Prostate gland (tissue), 2 donors: ENCODE measurements around the gene TSPAN18. TPM values are rescaled to one million over a fixed set of nuclear protein-coding genes. Genes with fewer than 3 reads are reported as not detected.

Experiments
- DNase-seq: peaks from one replicate; pipeline ENCODE4 v3.0.0-alpha.2; 2019; ENCODE audit warnings: low spot score
- H3K27ac ChIP-seq, 2 donors: fragments of 200-600 bp; sonication (generic); 2 replicates each; pipeline ENCODE4 v1.5.1; 2017 to 2019
- H3K27me3 ChIP-seq: fragments of 200-600 bp; sonication (generic); replicated peaks from 2 replicates; pipeline ENCODE4 v1.5.1; 2019; ENCODE audit not compliant: insufficient read depth
- H3K36me3 ChIP-seq, 2 donors: fragments of 200-600 bp; sonication (generic); 1 replicate in 1 of 2; 2 replicates in 1 of 2; pipeline versions ENCODE4 v1.5.1 to v1.8.1; 2017 to 2019
- H3K4me1 ChIP-seq: fragments of 200-600 bp; sonication (generic); replicated peaks from 2 replicates; pipeline ENCODE4 v1.5.1; 2019
- H3K4me3 ChIP-seq, 2 donors: fragments of 200-600 bp; sonication (generic); 2 replicates each; pipeline ENCODE4 v1.5.1; 2017 to 2019
- H3K9me3 ChIP-seq: fragments of 200-600 bp; sonication (generic); 2 replicates; pipeline ENCODE4 v1.5.1; 2017
- POLR2A ChIP-seq: fragments of 450-650 bp; IDR thresholded peaks from one replicate; pipeline ENCODE4 v1.6.1; 2016; ENCODE audit warnings: antibody characterized with exemption, mild to moderate bottlenecking
- POLR2AphosphoS5 ChIP-seq: sonication (generic); formaldehyde crosslinking; IDR thresholded peaks from one replicate; pipeline ENCODE4 v1.6.1; 2017; ENCODE audit warnings: antibody characterized with exemption
- WGBS: methylation state at CpG from one replicate; pipeline ENCODE4 v1.1.5; 2018; 5-methylcytosine and 5-hydroxymethylcytosine counted together
- intact Hi-C: fragments of 100-400 bp; cut with DNase I; formaldehyde crosslinking; loops from one replicate; pipeline ENCODE4 v1.14.2; 2022
- total RNA-seq, 2 donors: library from RNA; depleted of rRNA; stranded (reverse); fragments of >200 nt; gene quantifications; one replicate each; pipeline ENCODE4 v1.1.0, GENCODE V29; 2016
- TF ChIP-seq, protein P1 (sequence below), 4 experiments: fragments of 200-600 bp in 2 of 4; fragments of 450-650 bp in 2 of 4; sonication (generic) in 2 of 4; IDR thresholded peaks; 1 replicate in 3 of 4; 2 replicates in 1 of 4; pipeline ENCODE4 v1.5.1; 2016 to 2019; ENCODE audit warnings: antibody characterized with exemption in 4 of 4, mild to moderate bottlenecking in 2 of 4, moderate library complexity in 2 of 4

The TSPAN18 gene
- total RNA-seq, 2 donors from 2014 or later = 4.1 to 6.6 TPM

DNA sequence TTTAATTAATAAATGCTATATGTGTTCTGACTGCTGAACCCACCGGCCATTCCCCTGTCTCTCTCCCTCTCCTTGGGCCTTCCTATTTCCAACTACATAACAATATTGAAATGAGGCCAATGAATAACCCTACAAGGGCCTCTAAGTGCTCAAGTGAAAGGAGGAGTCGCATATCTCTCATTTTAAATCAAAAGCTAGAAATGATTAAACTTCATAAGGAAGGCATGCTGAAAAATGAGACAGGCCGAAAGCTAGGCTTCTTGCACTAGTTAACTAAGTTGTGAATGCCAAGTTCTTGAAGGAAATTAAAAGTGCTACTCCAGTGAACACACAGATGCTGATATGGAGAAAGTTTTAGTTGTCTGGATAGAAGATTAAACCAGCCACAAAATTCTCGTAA, 109.2 kb downstream of the TSPAN18 start:
- 57% methylated on average over 4 of the region's 4 CpGs for WGBS
- Histone ChIP-seq H3K4me1 (no peaks in the 10 kb centered on the region), H3K27ac (peak overlapping the region in 1 of 2 donors; percentile 3), H3K9me3 (no peaks in the 10 kb centered on the region), H3K36me3 (no peaks in the 10 kb centered on the region), H3K4me3 (no peak overlapping the region), H3K27me3 (no peaks in the 10 kb centered on the region)
- intact Hi-C loops = loop anchor here (2.0 kb wide), 1 partner anchor 33 kb away; no protein-coding TSS in a partner anchor
- DNase-seq = no peak
- TF ChIP-seq POLR2AphosphoS5 (no peak), POLR2A (no peak)

DNA sequence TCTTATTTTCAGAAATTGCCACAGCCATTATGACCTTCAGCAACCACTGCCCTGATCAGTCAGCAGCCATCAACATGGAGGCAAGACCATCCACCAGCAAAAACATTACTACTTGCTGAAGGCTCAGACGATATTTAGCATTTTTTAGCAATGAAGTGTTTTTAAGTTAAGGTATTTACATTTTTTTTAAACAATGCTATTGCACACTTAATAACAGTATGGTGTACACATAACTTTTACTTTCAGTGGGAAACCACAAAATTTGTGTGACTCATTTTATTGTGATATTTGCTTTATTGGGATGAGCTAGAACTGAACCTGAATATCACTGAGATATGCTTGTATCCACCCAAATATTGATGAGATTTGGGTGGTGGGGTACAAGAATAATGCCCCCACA, 110.9 kb downstream of the TSPAN18 start:
- no peak for DNase-seq
- Histone ChIP-seq H3K27ac (no peak overlapping the region), H3K9me3 (no peaks in the 10 kb centered on the region), H3K27me3 (no peaks in the 10 kb centered on the region), H3K4me3 (no peak overlapping the region), H3K4me1 (no peaks in the 10 kb centered on the region), H3K36me3 (no peaks in the 10 kb centered on the region)
- WGBS = 86% methylated on average over 1 of the region's 1 CpG
- intact Hi-C loops = no loop called here
- TF ChIP-seq POLR2AphosphoS5 (no peak), POLR2A (no peak)
- TF ChIP-seq, protein P1, sequence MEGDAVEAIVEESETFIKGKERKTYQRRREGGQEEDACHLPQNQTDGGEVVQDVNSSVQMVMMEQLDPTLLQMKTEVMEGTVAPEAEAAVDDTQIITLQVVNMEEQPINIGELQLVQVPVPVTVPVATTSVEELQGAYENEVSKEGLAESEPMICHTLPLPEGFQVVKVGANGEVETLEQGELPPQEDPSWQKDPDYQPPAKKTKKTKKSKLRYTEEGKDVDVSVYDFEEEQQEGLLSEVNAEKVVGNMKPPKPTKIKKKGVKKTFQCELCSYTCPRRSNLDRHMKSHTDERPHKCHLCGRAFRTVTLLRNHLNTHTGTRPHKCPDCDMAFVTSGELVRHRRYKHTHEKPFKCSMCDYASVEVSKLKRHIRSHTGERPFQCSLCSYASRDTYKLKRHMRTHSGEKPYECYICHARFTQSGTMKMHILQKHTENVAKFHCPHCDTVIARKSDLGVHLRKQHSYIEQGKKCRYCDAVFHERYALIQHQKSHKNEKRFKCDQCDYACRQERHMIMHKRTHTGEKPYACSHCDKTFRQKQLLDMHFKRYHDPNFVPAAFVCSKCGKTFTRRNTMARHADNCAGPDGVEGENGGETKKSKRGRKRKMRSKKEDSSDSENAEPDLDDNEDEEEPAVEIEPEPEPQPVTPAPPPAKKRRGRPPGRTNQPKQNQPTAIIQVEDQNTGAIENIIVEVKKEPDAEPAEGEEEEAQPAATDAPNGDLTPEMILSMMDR (IDR thresholded peaks at IDR 0.05) = no peak

DNA sequence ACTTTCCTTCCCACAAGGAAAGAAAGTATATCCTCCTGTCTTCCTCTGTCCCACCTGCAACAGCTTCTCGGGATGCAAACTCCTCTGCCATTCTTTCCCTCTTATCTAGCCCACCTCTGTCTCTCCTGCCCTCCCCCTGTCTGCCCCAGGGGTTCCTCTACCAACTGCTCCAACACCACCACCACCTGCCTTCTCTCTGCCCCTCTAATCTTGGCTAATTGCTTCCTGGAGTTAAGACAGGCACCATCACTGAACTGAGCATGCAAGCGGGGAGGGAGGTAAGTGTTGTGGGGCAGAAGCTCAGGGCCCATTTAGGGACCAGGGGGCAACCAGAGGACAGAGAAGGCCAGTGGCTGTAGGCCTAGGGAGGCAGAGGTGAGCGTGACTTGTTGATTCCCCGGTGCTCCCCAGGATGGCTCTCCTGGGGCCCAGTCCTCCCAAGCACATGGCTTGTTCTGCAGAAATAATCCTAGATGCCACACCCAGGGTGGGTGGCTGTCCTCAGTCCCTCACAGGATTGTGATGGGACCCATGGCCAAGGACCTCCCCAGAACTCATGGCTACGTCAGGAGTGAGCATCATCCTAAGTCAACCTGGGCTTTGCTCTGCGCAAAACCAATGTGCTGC, 112.8 kb downstream of the TSPAN18 start:
- Histone ChIP-seq H3K36me3 (no peaks in the 10 kb centered on the region), H3K27ac (no peak overlapping the region), H3K9me3 (no peaks in the 10 kb centered on the region), H3K4me3 (no peak overlapping the region), H3K4me1 (no peaks in the 10 kb centered on the region), H3K27me3 (no peaks in the 10 kb centered on the region)
- TF ChIP-seq, protein P1 (IDR thresholded peaks at IDR 0.05) = no peak
- no peak for TF ChIP-seq POLR2AphosphoS5
- no peak for TF ChIP-seq POLR2A
- WGBS = 79% methylated on average over 6 of the region's 6 CpGs
- no peak for DNase-seq
- intact Hi-C loops = no loop called here

DNA sequence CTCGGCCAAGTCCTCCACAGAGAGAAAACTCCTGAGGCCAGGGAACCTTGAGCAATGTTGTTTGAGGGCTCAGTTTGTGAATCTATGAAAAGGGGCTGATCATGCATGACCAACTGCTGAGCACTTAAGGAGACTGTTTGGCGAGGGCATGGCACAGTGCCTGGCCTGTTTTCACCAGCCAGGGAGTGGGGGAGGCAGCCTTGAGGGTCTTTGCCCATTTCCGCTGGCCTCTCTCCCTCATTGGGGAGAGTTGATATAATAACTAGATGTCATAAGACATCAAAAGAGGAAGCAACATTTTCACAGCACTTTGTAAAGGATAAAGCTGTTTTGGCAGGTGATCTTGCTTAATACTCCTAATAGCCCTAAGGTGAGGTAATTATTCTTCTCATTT, 113.3 kb downstream of the TSPAN18 start:
- TF ChIP-seq, protein P1 (IDR thresholded peaks at IDR 0.05) = no peak
- TF ChIP-seq POLR2A = no peak
- no peak for TF ChIP-seq POLR2AphosphoS5
- 89% methylated on average over 3 of the region's 3 CpGs for WGBS
- H3K27me3 ChIP-seq = no peaks in the 10 kb centered on the region
- intact Hi-C loops = no loop called here
- H3K4me1 ChIP-seq = no peaks in the 10 kb centered on the region
- no peak for DNase-seq
- H3K9me3 ChIP-seq = no peaks in the 10 kb centered on the region
- no peak overlapping the region for H3K27ac ChIP-seq
- H3K36me3 ChIP-seq = no peaks in the 10 kb centered on the region
- no peak overlapping the region for H3K4me3 ChIP-seq

DNA sequence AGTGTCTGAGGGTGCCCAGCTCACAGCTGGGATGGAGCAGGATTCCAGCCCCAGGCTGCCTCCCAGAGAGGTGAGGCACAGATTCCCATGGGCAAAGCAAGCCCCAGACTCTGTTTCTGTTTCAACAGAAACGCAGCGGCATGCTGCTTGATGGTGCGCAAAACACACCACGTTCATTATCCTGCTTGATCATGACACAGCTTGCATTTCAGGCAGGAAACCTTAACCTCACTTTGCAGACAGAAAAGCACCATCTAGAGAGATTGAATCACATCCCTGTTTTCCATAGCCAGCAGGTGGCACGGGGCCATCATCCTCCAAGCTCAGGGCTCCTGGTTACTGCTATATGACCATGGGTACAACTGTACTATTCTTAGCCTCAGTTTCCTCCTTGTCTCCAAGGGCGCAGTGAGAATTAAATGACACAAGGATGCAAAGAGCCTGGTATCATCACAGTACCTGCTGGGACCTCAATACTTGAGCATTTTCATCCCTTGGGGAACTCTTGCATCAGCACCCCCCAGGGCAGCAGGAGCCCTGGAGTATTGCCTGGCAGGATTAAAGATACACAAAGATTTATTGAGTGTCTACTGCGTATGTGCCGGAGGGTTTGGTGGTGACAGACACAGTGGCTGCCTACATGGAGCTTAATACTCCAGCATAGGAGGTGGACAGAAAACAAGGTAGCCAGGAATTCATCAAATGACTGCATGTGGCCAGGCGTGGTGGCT, 113.9 kb downstream of the TSPAN18 start:
- intact Hi-C loops = no loop called here
- H3K27me3 ChIP-seq = no peaks in the 10 kb centered on the region
- H3K36me3 ChIP-seq = no peaks in the 10 kb centered on the region
- H3K9me3 ChIP-seq = no peaks in the 10 kb centered on the region
- DNase-seq = no peak
- 60% methylated on average over 9 of the region's 9 CpGs for WGBS
- no peak overlapping the region for H3K27ac ChIP-seq
- no peaks in the 10 kb centered on the region for H3K4me1 ChIP-seq
- TF ChIP-seq, protein P1 (IDR thresholded peaks at IDR 0.05) = no peak
- no peak for TF ChIP-seq POLR2A
- no peak for TF ChIP-seq POLR2AphosphoS5
- H3K4me3 ChIP-seq = no peak overlapping the region
